GM18951 (cell line): Measurements from ENCODE around the gene POLL.

Source experiments
- POLR2A ChIP-seq: IDR thresholded peaks from 4 replicates; pipeline ENCODE4 v1.6.1; 2011; ENCODE audit warnings: mild to moderate bottlenecking; ENCODE audit not compliant: insufficient read length, insufficient read depth; ENCODE audit errors: extremely low read depth
- in situ Hi-C: fragments of 300-500 bp; cut with MboI; formaldehyde crosslinking; loops from one replicate; pipeline ENCODE4 v1.12.0; 2022; ENCODE audit warnings: low sequenced_read_pairs, mixed read lengths, inconsistent platforms; ENCODE audit not compliant: unreplicated experiment

POLL gene

GRCh38 chr10:101617102-101617823 is 29.2 kb upstream of the POLL start:
- in situ Hi-C loops = loop anchor here (25.0 kb wide), 1 partner anchor 470 kb away; no protein-coding TSS in a partner anchor
- no peak for TF ChIP-seq POLR2A

DNA sequence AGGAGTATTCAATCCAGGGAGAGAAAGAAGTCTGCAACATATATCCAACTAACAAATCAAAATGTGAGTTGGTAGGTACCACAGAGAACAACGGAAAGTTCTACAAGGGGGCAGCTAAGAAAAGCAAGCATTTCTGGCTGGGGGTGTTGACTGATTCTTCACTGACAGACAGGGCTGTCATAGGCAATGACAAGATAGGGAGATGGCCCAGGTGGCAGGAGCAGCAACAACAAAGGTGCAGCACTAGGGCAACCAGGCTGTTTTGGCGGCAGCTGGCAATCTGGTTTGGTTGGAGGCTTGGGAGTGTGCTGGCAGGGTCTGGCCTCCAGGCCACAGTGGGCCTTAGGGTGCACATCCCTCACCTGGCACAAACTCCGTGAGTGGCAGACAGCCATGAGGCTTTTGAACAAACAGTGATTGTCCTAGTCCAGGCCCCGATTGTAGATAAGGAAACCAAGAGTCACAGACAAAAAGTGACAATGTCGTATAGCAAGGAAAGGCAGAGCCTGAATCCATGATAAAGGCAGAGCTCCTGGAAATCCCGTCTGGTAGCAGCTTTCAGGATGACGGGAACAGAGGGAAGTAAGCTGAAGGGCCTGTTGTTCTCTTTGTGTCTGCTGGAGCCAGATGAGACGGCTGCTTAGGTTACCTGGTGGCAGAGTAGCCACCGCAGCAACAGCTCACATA is 28.5 kb upstream of the POLL start:
- no peak for TF ChIP-seq POLR2A
- in situ Hi-C loops = loop anchor here (25.0 kb wide), 1 partner anchor 471 kb away; no protein-coding TSS in a partner anchor

DNA sequence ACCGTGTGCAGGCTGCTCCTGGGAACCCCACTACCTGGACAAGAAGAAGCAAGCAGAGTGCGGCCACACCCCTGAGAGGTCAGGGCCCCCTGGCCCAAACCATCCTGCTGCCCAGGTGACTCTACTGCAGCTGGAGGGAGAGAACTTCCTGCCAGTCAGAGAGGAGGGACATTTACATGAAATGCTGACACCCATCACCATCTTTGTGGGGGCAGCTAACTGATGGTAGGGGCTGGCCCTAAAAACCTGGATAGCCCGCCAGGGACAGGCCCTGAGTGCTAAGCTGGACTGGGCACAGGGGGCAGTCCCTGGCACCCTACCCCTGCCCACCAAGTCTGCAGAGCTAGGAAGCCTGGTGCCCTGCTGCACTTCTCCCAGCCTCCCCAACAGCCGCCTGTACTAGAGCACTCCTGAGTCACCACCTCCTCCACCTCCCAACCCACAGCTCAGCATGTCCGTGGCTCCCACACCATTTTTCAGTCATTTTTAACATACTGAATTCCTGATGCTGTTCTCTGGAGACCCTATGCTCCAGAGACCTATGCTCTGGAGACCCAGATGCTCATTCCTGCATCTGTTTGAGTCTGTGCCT is 27.6 kb upstream of the POLL start:
- in situ Hi-C loops = loop anchor here (25.0 kb wide), 1 partner anchor 472 kb away; no protein-coding TSS in a partner anchor

GRCh38 chr10:101614663-101615524 is 26.8 kb upstream of the POLL start:
- in situ Hi-C loops = loop anchor here (25.0 kb wide), 1 partner anchor 472 kb away; no protein-coding TSS in a partner anchor

More for the DNA sequence above, 27.6 kb upstream of the POLL start:
- no peak for TF ChIP-seq POLR2A

GRCh38 chr10:101613646-101614045 is 25.6 kb upstream of the POLL start:
- in situ Hi-C loops = loop anchor here (25.0 kb wide), 1 partner anchor 474 kb away; no protein-coding TSS in a partner anchor

More at GRCh38 chr10:101614663-101615524, 26.8 kb upstream of the POLL start:
- TF ChIP-seq POLR2A = no peak

DNA sequence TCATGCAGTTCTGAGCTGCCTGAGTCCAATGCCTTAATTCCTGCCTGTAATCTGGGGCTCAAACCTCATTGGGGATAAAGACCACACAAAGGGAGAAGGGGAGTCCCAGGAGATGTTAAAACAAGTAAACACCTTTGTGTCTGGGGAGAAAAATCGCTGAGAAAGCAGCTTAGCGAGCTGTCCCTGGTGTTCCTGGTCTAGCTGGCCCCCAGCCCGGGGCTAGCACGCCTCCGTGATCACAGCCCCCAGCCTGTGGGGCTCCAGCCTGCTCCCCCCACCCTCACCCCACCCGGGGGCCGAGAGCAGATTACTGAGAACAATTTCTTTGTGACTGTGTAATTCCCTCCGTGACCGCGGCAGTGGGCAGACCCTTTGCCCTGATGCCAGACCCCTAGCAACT is 24.8 kb upstream of the POLL start:
- in situ Hi-C loops = loop anchor here (25.0 kb wide), 1 partner anchor 474 kb away; no protein-coding TSS in a partner anchor
- TF ChIP-seq POLR2A = no peak

More at GRCh38 chr10:101613646-101614045, 25.6 kb upstream of the POLL start:
- TF ChIP-seq POLR2A = no peak

DNA sequence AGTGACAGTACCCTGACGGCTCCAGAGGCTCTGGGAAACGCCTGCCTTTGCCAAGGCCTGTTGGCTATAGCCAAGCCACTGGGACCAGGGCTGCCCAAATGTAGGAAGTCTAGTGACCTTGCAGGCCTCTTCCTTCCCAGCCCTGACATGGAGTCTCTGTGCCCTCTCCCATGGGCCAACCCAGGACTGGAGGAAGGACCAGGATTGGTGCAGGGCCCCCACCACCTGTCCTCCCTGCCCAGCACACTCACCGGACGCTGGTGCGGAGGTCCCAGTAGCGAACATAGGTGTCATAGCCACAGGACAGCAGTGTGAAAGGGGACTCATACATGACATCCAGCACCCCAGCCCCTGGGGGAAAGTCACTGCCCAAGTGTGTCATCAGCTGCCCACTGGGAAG is 24.0 kb upstream of the POLL start:
- in situ Hi-C loops = loop anchor here (25.0 kb wide), 1 partner anchor 475 kb away; no protein-coding TSS in a partner anchor

GRCh38 chr10:101611096-101611905 is 23.2 kb upstream of the POLL start:
- no peak for TF ChIP-seq POLR2A
- in situ Hi-C loops = loop anchor here (25.0 kb wide), 1 partner anchor 476 kb away; no protein-coding TSS in a partner anchor

More for the DNA sequence above, 24.0 kb upstream of the POLL start:
- no peak for TF ChIP-seq POLR2A

DNA sequence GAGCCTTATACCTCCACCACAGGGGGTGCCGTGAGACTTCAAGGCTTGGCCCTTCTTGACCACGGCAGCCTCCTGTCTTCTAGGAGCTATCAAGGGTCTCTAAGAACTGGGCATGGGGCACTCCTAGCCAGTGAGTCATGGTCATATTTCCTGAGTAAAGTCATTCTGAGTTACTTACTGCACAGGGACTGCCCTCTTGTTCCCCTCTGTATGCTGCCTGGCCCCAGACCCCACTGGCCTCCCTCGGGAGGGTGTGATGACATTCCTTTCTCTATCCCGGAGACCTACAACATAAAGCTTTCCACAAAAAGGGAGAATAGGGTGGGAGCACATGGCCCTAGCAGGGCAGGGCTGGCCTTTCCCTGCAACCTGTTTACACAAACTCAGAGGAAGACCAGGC is 21.4 kb upstream of the POLL start:
- TF ChIP-seq POLR2A = no peak
- in situ Hi-C loops = loop anchor here (10.0 to 25.0 kb wide), 2 partner anchors 165 to 478 kb away; partner anchors contain the start of gene FGF8

GRCh38 chr10:101607124-101607523 is 19.1 kb upstream of the POLL start:
- TF ChIP-seq POLR2A = no peak
- in situ Hi-C loops = loop anchor here (10.0 to 25.0 kb wide), 2 partner anchors 168 to 480 kb away; partner anchors contain the start of gene FGF8

DNA sequence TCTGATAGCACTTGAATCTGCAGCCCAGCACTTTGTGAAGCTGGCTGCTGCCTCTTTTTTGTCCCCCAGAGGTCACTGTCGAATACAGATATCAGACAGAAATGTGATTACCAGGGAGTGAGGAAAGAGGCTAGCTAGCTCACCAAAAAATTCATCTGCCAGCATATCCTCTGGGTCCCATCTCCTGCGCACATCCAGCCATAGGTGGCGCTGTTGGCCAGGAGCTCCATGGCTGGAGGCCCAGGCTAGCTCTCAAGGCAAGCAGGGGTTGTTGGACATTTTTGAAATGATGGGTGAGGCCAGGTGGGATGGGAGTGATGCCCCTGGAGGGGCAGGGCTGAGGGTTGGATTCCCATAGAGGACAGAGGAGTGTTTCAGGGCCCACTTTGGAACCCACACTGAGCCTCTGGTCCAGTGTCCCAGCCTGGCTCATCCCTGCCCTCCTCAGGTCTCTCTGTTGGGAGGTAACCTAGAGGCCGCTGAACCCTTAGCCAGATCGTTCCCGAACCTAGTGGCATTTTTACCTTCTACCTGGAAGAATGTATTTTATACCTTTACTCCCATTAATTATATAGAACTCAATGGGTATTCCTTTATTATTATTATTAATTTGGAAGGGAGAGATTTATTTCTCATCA is 14.8 kb upstream of the POLL start:
- no peak for TF ChIP-seq POLR2A
- in situ Hi-C loops = loop anchor here (10.0 to 25.0 kb wide), 2 partner anchors 172 to 484 kb away; partner anchors contain the start of gene FGF8
